HL-60 (cell line): Measurements from ENCODE around the gene PPP1R9B.

Experiments used
- DNase-seq, 2 experiments: peaks; one replicate each; pipeline ENCODE4 v3.0.0-alpha.2; 2010 to 2020; ENCODE audit warnings: low read depth in 1 of 2, low spot score in 1 of 2
- H3K27ac ChIP-seq: fragments of 250-450 bp; sonication (Bioruptor Pico); replicated peaks from 2 replicates; pipeline ENCODE4 v1.5.1; 2020; ENCODE audit warnings: mild to moderate bottlenecking, moderate library complexity
- H3K27me3 ChIP-seq: fragments of 250-450 bp; sonication (Bioruptor Pico); 2 replicates; pipeline ENCODE4 v1.5.1; 2021; ENCODE audit warnings: mild to moderate bottlenecking, moderate library complexity; ENCODE audit not compliant: insufficient read depth, poor library complexity, severe bottlenecking
- H3K4me3 ChIP-seq: replicated peaks from 2 replicates; pipeline ENCODE4 v1.5.1; 2011; ENCODE audit warnings: mild to moderate bottlenecking, control low read depth, low read length; ENCODE audit not compliant: insufficient read depth
- GABPA ChIP-seq: IDR thresholded peaks from 2 replicates; pipeline ENCODE4 v1.6.1; 2012; ENCODE audit warnings: low read depth
- POLR2AphosphoS5 ChIP-seq: IDR thresholded peaks from 2 replicates; pipeline ENCODE4 v1.6.1; 2012; ENCODE audit warnings: low read depth
- REST ChIP-seq: IDR thresholded peaks from 2 replicates; pipeline ENCODE4 v1.6.1; 2012; ENCODE audit warnings: low read depth; ENCODE audit not compliant: insufficient replicate concordance
- SPI1 ChIP-seq: IDR thresholded peaks from 2 replicates; pipeline ENCODE4 v1.6.1; 2012; ENCODE audit warnings: low read depth, mild to moderate bottlenecking, borderline replicate concordance
- TF ChIP-seq, protein P1 (sequence below): IDR thresholded peaks from one replicate; pipeline ENCODE4 v1.5.1; 2011; ENCODE audit warnings: low read length, control low read depth, inconsistent platforms; ENCODE audit not compliant: insufficient read depth

Gene PPP1R9B

DNA sequence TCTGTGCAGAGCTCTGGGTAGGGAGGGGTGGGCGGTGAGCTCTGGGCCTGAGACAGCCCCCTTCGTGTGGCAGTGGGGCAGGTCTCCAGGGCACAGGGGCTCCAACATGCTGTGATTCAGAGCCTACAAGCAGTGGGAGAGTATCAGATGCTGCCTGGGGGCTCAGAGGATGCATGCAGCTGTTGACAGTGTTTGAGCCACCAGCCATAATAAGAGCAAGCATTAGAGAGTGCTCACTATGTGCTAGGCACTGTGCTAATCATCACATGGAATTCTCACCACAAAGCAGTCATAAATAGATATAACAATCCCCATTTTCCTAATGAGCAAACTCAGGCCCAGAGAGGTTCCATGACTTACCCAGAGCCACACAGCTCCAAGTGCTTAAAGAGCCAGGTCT lies 47.2 kb downstream of the PPP1R9B start:
- DNase-seq: no peak

DNA sequence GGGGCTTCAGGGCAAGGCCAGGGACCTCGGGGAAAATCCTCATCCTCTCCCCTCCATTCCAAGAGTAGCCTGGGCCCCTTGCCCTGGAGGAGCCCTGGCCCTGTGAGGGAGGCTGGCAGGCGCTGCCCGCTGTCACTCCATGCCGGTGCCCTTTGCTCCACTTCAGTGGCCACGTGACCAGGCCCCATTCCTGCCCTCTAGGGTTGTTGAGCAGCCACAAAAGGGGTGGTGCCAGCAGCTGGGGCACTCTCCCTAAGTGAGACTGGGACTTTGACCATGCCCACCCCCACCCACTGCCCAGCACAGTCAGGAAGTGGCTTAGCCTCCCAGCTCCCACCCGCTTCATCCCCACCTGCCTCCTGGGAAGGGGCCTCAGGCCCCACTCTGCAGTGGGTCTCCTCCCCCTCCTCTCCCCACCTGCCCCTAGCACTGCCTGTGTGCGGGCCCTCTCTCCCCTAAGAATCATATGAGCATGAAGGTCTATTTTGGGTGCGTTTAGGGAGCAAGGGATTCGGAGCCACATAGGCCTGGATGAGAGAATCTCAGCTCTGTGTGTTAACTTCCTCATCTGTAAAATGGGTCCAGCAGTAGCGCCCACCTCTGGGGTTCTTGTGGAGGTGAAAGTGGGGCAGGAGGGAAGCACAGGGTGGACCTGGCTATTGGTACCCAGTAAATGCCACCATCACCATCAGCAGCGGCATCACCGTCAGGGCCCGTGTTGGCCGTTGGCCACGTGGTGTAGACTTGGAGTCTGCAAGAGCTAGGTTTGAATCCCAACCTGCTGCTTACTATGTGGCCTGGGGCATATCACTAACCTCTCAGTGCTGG lies 48.1 kb downstream of the PPP1R9B start:
- no peak overlapping the region for H3K27ac ChIP-seq
- no peaks in the 10 kb centered on the region for H3K27me3 ChIP-seq
- DNase-seq: no peak
- TF ChIP-seq, protein P1, sequence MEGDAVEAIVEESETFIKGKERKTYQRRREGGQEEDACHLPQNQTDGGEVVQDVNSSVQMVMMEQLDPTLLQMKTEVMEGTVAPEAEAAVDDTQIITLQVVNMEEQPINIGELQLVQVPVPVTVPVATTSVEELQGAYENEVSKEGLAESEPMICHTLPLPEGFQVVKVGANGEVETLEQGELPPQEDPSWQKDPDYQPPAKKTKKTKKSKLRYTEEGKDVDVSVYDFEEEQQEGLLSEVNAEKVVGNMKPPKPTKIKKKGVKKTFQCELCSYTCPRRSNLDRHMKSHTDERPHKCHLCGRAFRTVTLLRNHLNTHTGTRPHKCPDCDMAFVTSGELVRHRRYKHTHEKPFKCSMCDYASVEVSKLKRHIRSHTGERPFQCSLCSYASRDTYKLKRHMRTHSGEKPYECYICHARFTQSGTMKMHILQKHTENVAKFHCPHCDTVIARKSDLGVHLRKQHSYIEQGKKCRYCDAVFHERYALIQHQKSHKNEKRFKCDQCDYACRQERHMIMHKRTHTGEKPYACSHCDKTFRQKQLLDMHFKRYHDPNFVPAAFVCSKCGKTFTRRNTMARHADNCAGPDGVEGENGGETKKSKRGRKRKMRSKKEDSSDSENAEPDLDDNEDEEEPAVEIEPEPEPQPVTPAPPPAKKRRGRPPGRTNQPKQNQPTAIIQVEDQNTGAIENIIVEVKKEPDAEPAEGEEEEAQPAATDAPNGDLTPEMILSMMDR: no peak
- no peak for TF ChIP-seq GABPA
- H3K4me3 ChIP-seq: no peak overlapping the region

More for the DNA sequence above, 47.2 kb downstream of the PPP1R9B start:
- H3K27me3 ChIP-seq: no peaks in the 10 kb centered on the region
- no peak overlapping the region for H3K4me3 ChIP-seq
- H3K27ac ChIP-seq: no peak overlapping the region
- no peak for TF ChIP-seq GABPA
- TF ChIP-seq, protein P1: no peak
- no peak for TF ChIP-seq REST
- no peak for TF ChIP-seq POLR2AphosphoS5
- no peak for TF ChIP-seq SPI1

DNA sequence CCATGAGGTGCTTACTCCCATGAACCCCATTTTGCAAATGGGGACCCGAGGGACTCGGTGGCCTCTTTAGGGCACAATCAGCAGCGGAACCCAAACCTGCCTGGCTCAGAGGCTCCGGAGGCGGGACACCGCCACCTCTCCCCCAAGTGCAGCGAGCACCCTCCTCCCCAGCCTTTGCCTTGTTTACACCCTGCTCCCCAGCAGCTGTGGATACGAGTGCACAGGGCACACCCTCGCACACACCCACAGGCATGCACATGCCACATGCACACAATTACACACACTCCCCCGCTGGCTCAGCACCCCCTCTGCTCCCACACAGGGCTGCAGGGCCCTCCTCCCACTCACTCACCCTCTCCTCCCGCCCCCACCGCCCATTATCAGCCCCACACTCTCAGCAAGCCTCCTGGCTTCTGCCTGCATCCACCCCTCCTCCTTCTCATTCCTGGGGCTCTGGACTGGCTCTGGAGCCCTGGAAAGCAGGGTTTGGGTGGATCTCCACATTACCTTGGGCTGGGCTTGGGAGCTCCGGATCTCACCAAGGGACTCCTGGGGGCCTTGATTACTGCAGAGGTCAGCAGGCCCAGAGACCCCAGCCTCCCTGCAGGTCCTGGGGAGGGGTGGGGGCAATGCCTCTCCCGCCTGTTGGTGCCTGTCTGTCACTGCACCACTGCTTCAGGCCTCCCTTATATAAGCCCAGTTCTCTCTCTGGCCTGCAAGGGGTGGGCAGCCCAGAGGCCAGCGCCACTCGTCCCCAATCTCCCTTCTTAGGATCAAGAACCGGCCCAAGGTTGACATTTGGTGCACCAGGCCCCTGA lies 48.9 kb downstream of the PPP1R9B start:
- TF ChIP-seq SPI1 (no peak), REST (no peak), POLR2AphosphoS5 (no peak), GABPA (no peak)
- TF ChIP-seq, protein P1: no peak
- Histone ChIP-seq H3K4me3 (no peak overlapping the region), H3K27me3 (peaks cover under 1% of the 10 kb centered on the region), H3K27ac (no peak overlapping the region)
- no peak for DNase-seq
